ENCODE data around the gene ADGRF4.
"Not testable (repeated sequence)": the region's sequence is repeated elsewhere in the genome, so short reads cannot be mapped to it uniquely, and the experiment has no call there.

ADGRF4 gene

GRCh38 chr6:47734831-47735481 lies 36.6 kb downstream of the ADGRF4 start:
- DNase-seq (ENCODE audit: low read depth in 2 of 2), result no peak

GRCh38 chr6:47736083-47736700 lies 37.8 kb downstream of the ADGRF4 start:
- no peak for DNase-seq (ENCODE audit: low read depth in 2 of 2)

- DNase-seq (ENCODE audit: low read depth in 2 of 2), result no peak
These were observed 39.0 kb downstream of the ADGRF4 start for GRCh38 chr6:47737406-47737805.

- DNase-seq (ENCODE audit: low read depth in 2 of 2), result no peak
These were observed 42.3 kb downstream of the ADGRF4 start for GRCh38 chr6:47740714-47741113.

GRCh38 chr6:47741807-47742206 lies 43.4 kb downstream of the ADGRF4 start:
- DNase-seq (ENCODE audit: low read depth in 2 of 2), result no peak

- DNase-seq (ENCODE audit: low read depth in 2 of 2), result no peak
These were observed 45.4 kb downstream of the ADGRF4 start for GRCh38 chr6:47743744-47744143.

- not testable (repeated sequence) for DNase-seq (ENCODE audit: low read depth in 2 of 2)
These were observed 46.9 kb downstream of the ADGRF4 start for GRCh38 chr6:47745269-47745668.

- DNase-seq (ENCODE audit: low read depth in 2 of 2), result no peak
These were observed 51.4 kb downstream of the ADGRF4 start for GRCh38 chr6:47749757-47750156.

- no peak for DNase-seq (ENCODE audit: low read depth in 2 of 2)
These were observed 54.4 kb downstream of the ADGRF4 start for GRCh38 chr6:47752801-47753200.

- no peak for DNase-seq (ENCODE audit: low read depth in 2 of 2)
These were observed 61.0 kb downstream of the ADGRF4 start for GRCh38 chr6:47759364-47759763.

GRCh38 chr6:47762502-47762901 lies 64.1 kb downstream of the ADGRF4 start:
- DNase-seq (ENCODE audit: low read depth in 2 of 2), result no peak

- DNase-seq (ENCODE audit: low read depth in 2 of 2), result no peak
These were observed 68.1 kb downstream of the ADGRF4 start for GRCh38 chr6:47766445-47766844.

- DNase-seq (ENCODE audit: low read depth in 2 of 2), result no peak
These were observed 68.7 kb downstream of the ADGRF4 start for GRCh38 chr6:47767102-47767501.

GRCh38 chr6:47769982-47770381 lies 71.6 kb downstream of the ADGRF4 start:
- no peak for DNase-seq (ENCODE audit: low read depth in 2 of 2)

Measured in stimulated activated CD4-positive, alpha-beta T cell treated with anti-CD3 and anti-CD28 coated beads, Interleukin-1b, Interleukin-23, amount 100 ng/mL, for 1 hour (primary cell).